ENCODE measurements around the gene CDKL1.

DNA sequence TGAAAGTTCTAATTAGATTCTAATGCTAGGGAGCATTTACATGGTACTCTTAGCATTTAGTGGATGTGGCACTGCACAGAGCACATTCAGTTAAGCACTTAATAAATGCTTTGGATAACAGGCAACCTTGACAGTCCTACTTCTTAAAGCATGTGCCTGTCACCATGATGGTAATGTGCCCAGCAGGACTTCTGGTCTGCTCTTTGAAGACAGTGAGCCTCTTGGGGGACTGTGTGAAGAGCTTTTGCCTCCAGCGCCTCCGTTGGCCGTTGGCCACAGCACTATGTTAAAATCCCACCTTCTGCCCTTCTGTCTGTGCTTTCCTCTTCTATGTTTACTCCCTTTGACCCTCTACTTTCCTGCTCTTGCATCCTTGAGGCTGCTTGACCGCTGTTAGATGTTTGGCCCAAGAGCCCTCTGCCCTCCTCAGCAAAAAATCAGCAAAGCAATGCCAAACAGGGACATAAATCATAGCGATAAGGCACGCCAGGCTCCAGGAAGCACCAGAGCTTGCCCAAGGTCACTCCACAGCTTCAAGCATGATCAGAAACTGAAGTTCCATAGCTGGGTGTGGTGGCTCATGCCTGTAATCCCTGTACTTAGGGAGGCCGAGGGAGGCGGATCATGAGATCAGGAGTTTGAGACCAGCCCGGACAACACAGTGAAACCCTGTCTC lies 8.3 kb downstream of the CDKL1 start:
- TF ChIP-seq RAD21 (conservative IDR thresholded peaks at IDR 0.05 in 1 of 2, IDR thresholded peaks at IDR 0.05 in 1 of 2) (no peak), SMC3 (IDR thresholded peaks at IDR 0.05) (no peak), RCOR1 (IDR thresholded peaks at IDR 0.05; ENCODE audit: low read depth, low read length) (no peak)
- TF ChIP-seq, protein P1, sequence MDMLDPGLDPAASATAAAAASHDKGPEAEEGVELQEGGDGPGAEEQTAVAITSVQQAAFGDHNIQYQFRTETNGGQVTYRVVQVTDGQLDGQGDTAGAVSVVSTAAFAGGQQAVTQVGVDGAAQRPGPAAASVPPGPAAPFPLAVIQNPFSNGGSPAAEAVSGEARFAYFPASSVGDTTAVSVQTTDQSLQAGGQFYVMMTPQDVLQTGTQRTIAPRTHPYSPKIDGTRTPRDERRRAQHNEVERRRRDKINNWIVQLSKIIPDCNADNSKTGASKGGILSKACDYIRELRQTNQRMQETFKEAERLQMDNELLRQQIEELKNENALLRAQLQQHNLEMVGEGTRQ (IDR thresholded peaks at IDR 0.05), result no peak
